Smooth muscle cell (in vitro differentiated cells): ENCODE results near the gene ZNRF4. TPM values are rescaled to one million over a fixed set of nuclear protein-coding genes. Genes with fewer than 3 reads are reported as not detected.

Experiments used
- DNase-seq: peaks from one replicate; lab custom pipeline; 2025; ENCODE audit not compliant: unreplicated experiment; lab: John Stamatoyannopoulos, UW
- H2AFZ ChIP-seq: fragments of 200-600 bp; sonication (generic); 2 replicates; pipeline ENCODE4 v1.6.0; 2016; ENCODE audit warnings: antibody characterized with exemption, low read depth, mild to moderate bottlenecking
- H3F3A ChIP-seq: fragments of 200-600 bp; sonication (generic); 2 replicates; pipeline ENCODE4 v1.6.0; 2017; ENCODE audit warnings: antibody characterized with exemption, low read depth
- H3K27ac ChIP-seq: fragments of 200-600 bp; sonication (generic); 2 replicates; pipeline ENCODE4 v1.5.1; 2016; ENCODE audit warnings: low read depth, mild to moderate bottlenecking
- H3K27me3 ChIP-seq: fragments of 200-600 bp; sonication (generic); 2 replicates; pipeline ENCODE4 v1.6.1; 2016; ENCODE audit warnings: low read depth, mild to moderate bottlenecking
- H3K36me3 ChIP-seq: fragments of 200-600 bp; sonication (generic); 2 replicates; pipeline ENCODE4 v1.5.1; 2016; ENCODE audit warnings: low read depth
- H3K4me1 ChIP-seq: fragments of 200-600 bp; sonication (generic); 2 replicates; pipeline ENCODE4 v1.5.1; 2016; ENCODE audit warnings: low read depth
- H3K4me2 ChIP-seq: fragments of 200-600 bp; sonication (generic); 2 replicates; pipeline ENCODE4 v1.6.0; 2016; ENCODE audit warnings: mild to moderate bottlenecking
- H3K4me3 ChIP-seq: fragments of 200-600 bp; sonication (generic); 2 replicates; pipeline ENCODE4 v1.5.1; 2016; ENCODE audit warnings: mild to moderate bottlenecking
- H3K79me2 ChIP-seq: fragments of 200-600 bp; sonication (generic); 2 replicates; pipeline ENCODE4 v1.6.0; 2016; ENCODE audit warnings: low read depth, mild to moderate bottlenecking
- H3K9ac ChIP-seq: fragments of 200-600 bp; sonication (generic); 2 replicates; pipeline ENCODE4 v1.6.0; 2016; ENCODE audit warnings: low read depth
- H3K9me3 ChIP-seq: fragments of 200-600 bp; sonication (generic); replicated peaks from 2 replicates; pipeline ENCODE4 v1.5.1; 2016; ENCODE audit warnings: low read depth
- H4K20me1 ChIP-seq: fragments of 200-600 bp; sonication (generic); 2 replicates; pipeline ENCODE4 v1.6.0; 2016; ENCODE audit warnings: low read depth
- CTCF ChIP-seq: fragments of 200-600 bp; sonication (generic); IDR thresholded peaks from 2 replicates; pipeline ENCODE4 v1.5.1; 2017; ENCODE audit warnings: borderline replicate concordance, mild to moderate bottlenecking, antibody characterized with exemption; ENCODE audit not compliant: insufficient read depth, poor library complexity, severe bottlenecking
- WGBS: methylation state at CpG from one replicate; pipeline ENCODE4 v1.1.7; 2016; ENCODE audit warnings: low lambda C conversion rate; 5-methylcytosine and 5-hydroxymethylcytosine counted together
- polyA plus RNA-seq: library from polyadenylated mRNA; unstranded; fragments of >200 nt; fragmentation: Nextera tagmentation; extraction: Ambion mirVana; gene quantifications from 2 replicates; pipeline ENCODE4 v1.2.1, GENCODE V29; 2016
- total RNA-seq: library from RNA; depleted of rRNA; stranded (reverse); fragments of >200 nt; gene quantifications from 2 replicates; pipeline ENCODE4 v1.2.3, GENCODE V29; 2014

ZNRF4 gene
- total and polyA plus RNA-seq, 2 experiments from 2014 or later = not detected

GRCh38 chr19:5459360-5459759, 4.1 kb downstream of the ZNRF4 start:
- H3K27me3 ChIP-seq = peaks cover 3% of the 10 kb centered on the region
- H3K79me2 ChIP-seq = no peaks in the 10 kb centered on the region
- H3K4me3 ChIP-seq = no peak overlapping the region
- H3F3A ChIP-seq = no peaks in the 10 kb centered on the region
- H3K9me3 ChIP-seq = no peaks in the 10 kb centered on the region
- TF ChIP-seq CTCF = no peak
- DNase-seq = no peak
- WGBS = 83% methylated on average over 6 of the region's 6 CpGs
- no peak overlapping the region for H3K27ac ChIP-seq
- no peak overlapping the region for H3K9ac ChIP-seq
- no peaks in the 10 kb centered on the region for H3K36me3 ChIP-seq
- H3K4me2 ChIP-seq = no peak overlapping the region
- no peaks in the 10 kb centered on the region for H4K20me1 ChIP-seq
- no peaks in the 10 kb centered on the region for H3K4me1 ChIP-seq
- no peak overlapping the region for H2AFZ ChIP-seq

GRCh38 chr19:5460748-5461147, 5.5 kb downstream of the ZNRF4 start:
- Histone ChIP-seq H2AFZ (no peak overlapping the region), H3K27ac (no peak overlapping the region), H3K36me3 (no peaks in the 10 kb centered on the region), H4K20me1 (no peaks in the 10 kb centered on the region), H3K4me3 (no peak overlapping the region), H3F3A (no peaks in the 10 kb centered on the region), H3K9me3 (no peaks in the 10 kb centered on the region), H3K79me2 (no peaks in the 10 kb centered on the region), H3K4me1 (no peaks in the 10 kb centered on the region), H3K4me2 (no peak overlapping the region), H3K9ac (no peak overlapping the region), H3K27me3 (peaks cover 4% of the 10 kb centered on the region)
- DNase-seq = no peak
- TF ChIP-seq CTCF = no peak
- WGBS = 71% methylated on average over 3 of the region's 3 CpGs

- Histone ChIP-seq H3K4me1 (no peaks in the 10 kb centered on the region), H3K4me2 (no peak overlapping the region), H3K79me2 (no peaks in the 10 kb centered on the region), H4K20me1 (no peaks in the 10 kb centered on the region), H3K36me3 (no peaks in the 10 kb centered on the region), H3K27me3 (peaks cover 4% of the 10 kb centered on the region), H3K9ac (no peak overlapping the region), H3F3A (no peaks in the 10 kb centered on the region), H3K4me3 (no peak overlapping the region), H3K27ac (no peak overlapping the region), H2AFZ (no peak overlapping the region), H3K9me3 (no peaks in the 10 kb centered on the region)
- 82% methylated on average over 3 of the region's 3 CpGs for WGBS
- no peak for DNase-seq
- TF ChIP-seq CTCF = no peak
These were observed 8.7 kb downstream of the ZNRF4 start for GRCh38 chr19:5463959-5464358.

GRCh38 chr19:5466072-5466471, 10.9 kb downstream of the ZNRF4 start:
- 72% methylated on average over 7 of the region's 7 CpGs for WGBS
- Histone ChIP-seq H3K9ac (no peak overlapping the region), H3K27me3 (peaks cover 4% of the 10 kb centered on the region), H2AFZ (no peak overlapping the region), H3K9me3 (no peaks in the 10 kb centered on the region), H3K4me1 (no peaks in the 10 kb centered on the region), H4K20me1 (no peaks in the 10 kb centered on the region), H3K36me3 (no peaks in the 10 kb centered on the region), H3K79me2 (no peaks in the 10 kb centered on the region), H3K4me2 (no peak overlapping the region), H3F3A (no peaks in the 10 kb centered on the region), H3K27ac (no peak overlapping the region), H3K4me3 (no peak overlapping the region)
- no peak for TF ChIP-seq CTCF
- no peak for DNase-seq
